Sigmoid colon (tissue), 7 donors: ENCODE results near the gene PADI2. TPM values are rescaled to one million over a fixed set of nuclear protein-coding genes. Genes with fewer than 3 reads are reported as not detected.

ENCODE experiments used
- DNase-seq: peaks from one replicate; pipeline ENCODE4 v3.0.0-alpha.2; 2019
- H3K27ac ChIP-seq, 4 donors: fragments of 200-600 bp; sonication (generic); one replicate each; pipeline ENCODE4 v1.5.1; 2016 to 2019; ENCODE audit warnings: mild to moderate bottlenecking in 1 of 4
- H3K27me3 ChIP-seq, 3 donors: fragments of 200-600 bp; sonication (generic); one replicate each; pipeline ENCODE4 v1.5.1; 2019; ENCODE audit warnings: mild to moderate bottlenecking in 1 of 3
- H3K36me3 ChIP-seq, 4 donors: fragments of 200-600 bp; sonication (generic); one replicate each; pipeline ENCODE4 v1.5.1; 2016 to 2019
- H3K4me1 ChIP-seq, 4 donors: fragments of 200-600 bp; sonication (generic); one replicate each; pipeline ENCODE4 v1.5.1; 2017 to 2019
- H3K4me3 ChIP-seq, 4 donors: fragments of 200-600 bp; sonication (generic); one replicate each; pipeline ENCODE4 v1.5.1; 2017 to 2019; ENCODE audit warnings: mild to moderate bottlenecking in 2 of 4, moderate library complexity in 1 of 4
- H3K9me3 ChIP-seq, 4 donors: fragments of 200-600 bp in 3 of 4; sonication (generic) in 3 of 4; one replicate each; pipeline versions ENCODE4 v1.5.1 to v1.6.1; 2013 to 2019
- CTCF ChIP-seq, 4 experiments: fragments of 450-650 bp in 3 of 4; fragments of 200-600 bp in 1 of 4; IDR thresholded peaks; one replicate each; pipeline ENCODE4 v1.5.1; 2016 to 2019; ENCODE audit warnings: antibody characterized with exemption in 4 of 4, mild to moderate bottlenecking in 3 of 4, moderate library complexity in 2 of 4
- EP300 ChIP-seq, 4 donors: sonication (generic); formaldehyde crosslinking; IDR thresholded peaks; one replicate each; pipeline ENCODE4 v1.6.1; 2017; ENCODE audit warnings: antibody characterized with exemption in 4 of 4
- POLR2A ChIP-seq, 2 donors: fragments of 450-650 bp; IDR thresholded peaks; one replicate each; pipeline ENCODE4 v1.6.1; 2016; ENCODE audit warnings: antibody characterized with exemption in 2 of 2, mild to moderate bottlenecking in 2 of 2, moderate library complexity in 2 of 2
- POLR2AphosphoS5 ChIP-seq, 4 donors: sonication (generic); formaldehyde crosslinking; IDR thresholded peaks; one replicate each; pipeline ENCODE4 v1.6.1; 2017; ENCODE audit warnings: antibody characterized with exemption in 4 of 4
- WGBS, 2 donors: extraction: QIAGEN DNeasy Blood & Tissue Kit; methylation state at CpG; one replicate each; pipeline ENCODE4 v1.1.7; 2013; 5-methylcytosine and 5-hydroxymethylcytosine counted together
- intact Hi-C: fragments of 100-400 bp; cut with DNase I; formaldehyde crosslinking; loops from one replicate; pipeline ENCODE4 v1.15.1; 2023
- polyA plus RNA-seq, 3 donors: library from polyadenylated mRNA; stranded (reverse); fragments of 200-250 nt; gene quantifications; one replicate each; pipeline ENCODE4 v1.2.3, GENCODE V29; 2013
- total RNA-seq, 4 donors: library from RNA; depleted of rRNA; stranded (reverse); fragments of >200 nt; gene quantifications; one replicate each; pipeline ENCODE4 v1.1.0, GENCODE V29; 2016
- donor health status: healthy with polysubstance abuse.
- donor health status: Bipolar disorder and iron deficiency.
- donor health status: healthy.

PADI2 gene
- total and polyA plus RNA-seq, 7 donors, result 0.27 to 169 (median 1.1) TPM

- DNase-seq, result no peak
- no peaks in the 10 kb centered on the region for H3K27me3 ChIP-seq
- H3K4me1 ChIP-seq, result no peaks in the 10 kb centered on the region
- no peaks in the 10 kb centered on the region for H3K36me3 ChIP-seq
- intact Hi-C loops, result no loop called here
- H3K27ac ChIP-seq, result no peak overlapping the region
- no peak overlapping the region for H3K4me3 ChIP-seq
- no peaks in the 10 kb centered on the region for H3K9me3 ChIP-seq
- WGBS, 2 donors, result 67 to 78% methylated on average over 1 of the region's 1 CpG
- TF ChIP-seq EP300 (IDR thresholded peaks at IDR 0.05) (no peak), POLR2A (IDR thresholded peaks at IDR 0.05) (no peak), CTCF (IDR thresholded peaks at IDR 0.05) (no peak), POLR2AphosphoS5 (IDR thresholded peaks at IDR 0.05) (no peak)
Measured at GRCh38 chr1:17165823-17166222, 46.6 kb upstream of the PADI2 start.

GRCh38 chr1:17163789-17164666 is 44.8 kb upstream of the PADI2 start:
- Histone ChIP-seq H3K36me3 (no peaks in the 10 kb centered on the region), H3K9me3 (no peaks in the 10 kb centered on the region), H3K27me3 (no peaks in the 10 kb centered on the region), H3K27ac (no peak overlapping the region), H3K4me3 (no peak overlapping the region), H3K4me1 (no peaks in the 10 kb centered on the region)
- 82 to 83% methylated on average over 16 of the region's 16 CpGs for WGBS, 2 donors
- DNase-seq, result no peak
- intact Hi-C loops, result no loop called here
- no peak for TF ChIP-seq POLR2A (IDR thresholded peaks at IDR 0.05)
- no peak for TF ChIP-seq POLR2AphosphoS5 (IDR thresholded peaks at IDR 0.05)
- no peak for TF ChIP-seq EP300 (IDR thresholded peaks at IDR 0.05)
- no peak for TF ChIP-seq CTCF (IDR thresholded peaks at IDR 0.05)

GRCh38 chr1:17163371-17163770 is 44.1 kb upstream of the PADI2 start:
- WGBS, 2 donors, result 91 to 93% methylated on average over 7 of the region's 7 CpGs
- H3K27me3 ChIP-seq, result no peaks in the 10 kb centered on the region

GRCh38 chr1:17162941-17163340 is 43.7 kb upstream of the PADI2 start:
- DNase-seq, result no peak
- H3K4me1 ChIP-seq, result no peaks in the 10 kb centered on the region
- H3K4me3 ChIP-seq, result no peak overlapping the region
- intact Hi-C loops, result no loop called here
- H3K9me3 ChIP-seq, result no peaks in the 10 kb centered on the region
- no peak for TF ChIP-seq EP300 (IDR thresholded peaks at IDR 0.05)
- TF ChIP-seq CTCF (IDR thresholded peaks at IDR 0.05), result no peak
- no peak for TF ChIP-seq POLR2AphosphoS5 (IDR thresholded peaks at IDR 0.05)
- TF ChIP-seq POLR2A (IDR thresholded peaks at IDR 0.05), result no peak
- WGBS, 2 donors, result 84 to 88% methylated on average over 7 of the region's 7 CpGs
- no peaks in the 10 kb centered on the region for H3K27me3 ChIP-seq
- H3K36me3 ChIP-seq, result no peaks in the 10 kb centered on the region
- H3K27ac ChIP-seq, result no peak overlapping the region

More at GRCh38 chr1:17163371-17163770, 44.1 kb upstream of the PADI2 start:
- Histone ChIP-seq H3K4me3 (no peak overlapping the region), H3K9me3 (no peaks in the 10 kb centered on the region), H3K4me1 (no peaks in the 10 kb centered on the region), H3K36me3 (no peaks in the 10 kb centered on the region), H3K27ac (no peak overlapping the region)
- TF ChIP-seq CTCF (IDR thresholded peaks at IDR 0.05) (no peak), EP300 (IDR thresholded peaks at IDR 0.05) (no peak), POLR2A (IDR thresholded peaks at IDR 0.05) (no peak), POLR2AphosphoS5 (IDR thresholded peaks at IDR 0.05) (no peak)
- no peak for DNase-seq
- intact Hi-C loops, result no loop called here
